Omental fat pad (tissue), 4 donors: ENCODE measurements around the gene TMTC4. TPM values are rescaled to one million over a fixed set of nuclear protein-coding genes. Genes with fewer than 3 reads are reported as not detected.
A peak's percentile ranks its signal among the peaks of the same experiment; 100 is the strongest.

Source experiments
- ATAC-seq: fragments of 150-250 bp; one replicate; pipeline ENCODE4 v1.9.1; 2016; ENCODE audit warnings: mild to moderate bottlenecking, moderate library complexity; ENCODE audit not compliant: low FRiP score
- DNase-seq: peaks from one replicate; pipeline ENCODE4 v3.0.0-alpha.2; 2019; ENCODE audit warnings: low spot score
- CTCF ChIP-seq, 3 donors: fragments of 450-650 bp; IDR thresholded peaks; one replicate each; pipeline ENCODE4 v1.5.1; 2016 to 2017; ENCODE audit warnings: antibody characterized with exemption in 3 of 3, mild to moderate bottlenecking in 3 of 3, moderate library complexity in 2 of 3
- total RNA-seq, 4 donors: library from RNA; depleted of rRNA; stranded (reverse); fragments of >200 nt; gene quantifications; one replicate each; pipeline ENCODE4 v1.1.0, GENCODE V29; 2016

The TMTC4 gene, protein sequence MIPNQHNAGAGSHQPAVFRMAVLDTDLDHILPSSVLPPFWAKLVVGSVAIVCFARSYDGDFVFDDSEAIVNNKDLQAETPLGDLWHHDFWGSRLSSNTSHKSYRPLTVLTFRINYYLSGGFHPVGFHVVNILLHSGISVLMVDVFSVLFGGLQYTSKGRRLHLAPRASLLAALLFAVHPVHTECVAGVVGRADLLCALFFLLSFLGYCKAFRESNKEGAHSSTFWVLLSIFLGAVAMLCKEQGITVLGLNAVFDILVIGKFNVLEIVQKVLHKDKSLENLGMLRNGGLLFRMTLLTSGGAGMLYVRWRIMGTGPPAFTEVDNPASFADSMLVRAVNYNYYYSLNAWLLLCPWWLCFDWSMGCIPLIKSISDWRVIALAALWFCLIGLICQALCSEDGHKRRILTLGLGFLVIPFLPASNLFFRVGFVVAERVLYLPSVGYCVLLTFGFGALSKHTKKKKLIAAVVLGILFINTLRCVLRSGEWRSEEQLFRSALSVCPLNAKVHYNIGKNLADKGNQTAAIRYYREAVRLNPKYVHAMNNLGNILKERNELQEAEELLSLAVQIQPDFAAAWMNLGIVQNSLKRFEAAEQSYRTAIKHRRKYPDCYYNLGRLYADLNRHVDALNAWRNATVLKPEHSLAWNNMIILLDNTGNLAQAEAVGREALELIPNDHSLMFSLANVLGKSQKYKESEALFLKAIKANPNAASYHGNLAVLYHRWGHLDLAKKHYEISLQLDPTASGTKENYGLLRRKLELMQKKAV
- 10 to 100 TPM in 3 of 4 donors, 1 to 10 TPM in 1; 9.2 to 16.9 (median 12.9) TPM for total RNA-seq

GRCh38 chr13:100674572-100674871 lies at the start of gene TMTC4:
Gene TMTC4, minus strand, starts transcription at chr13:100674795. Its CDS starts 4,433 bp downstream, at chr13:100670362.
- TF ChIP-seq CTCF (IDR thresholded peaks at IDR 0.05), result no peak
- DNase-seq, result no peak
- peak; percentile 27 for ATAC-seq

DNA sequence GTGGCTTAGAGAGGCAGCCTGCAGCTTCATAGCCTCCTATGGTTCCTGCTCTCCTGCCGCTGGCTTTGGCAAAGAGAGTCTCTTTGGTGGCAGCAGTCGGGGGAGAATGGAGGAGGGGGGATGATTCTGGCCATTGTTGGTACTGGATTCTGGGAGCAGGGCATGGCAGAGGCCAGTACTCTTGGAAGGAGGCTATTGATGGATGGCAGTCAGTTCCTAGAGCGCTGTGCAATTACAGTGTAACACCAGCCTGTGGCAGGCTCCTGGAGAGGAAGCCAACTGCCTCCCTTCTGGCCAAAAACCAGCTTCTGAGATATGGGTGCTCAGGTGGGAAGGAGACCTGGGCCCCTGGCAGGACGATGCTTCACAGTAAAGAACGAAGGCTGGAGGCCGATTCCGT lies 47.9 kb upstream of the TMTC4 start:
- ATAC-seq (no peak), DNase-seq (no peak)
- no peak for TF ChIP-seq CTCF (IDR thresholded peaks at IDR 0.05)

- no peak for TF ChIP-seq CTCF (IDR thresholded peaks at IDR 0.05)
- no peak for ATAC-seq
- DNase-seq, result peak; percentile 46
These were observed 47.4 kb upstream of the TMTC4 start for GRCh38 chr13:100721885-100722512.

DNA sequence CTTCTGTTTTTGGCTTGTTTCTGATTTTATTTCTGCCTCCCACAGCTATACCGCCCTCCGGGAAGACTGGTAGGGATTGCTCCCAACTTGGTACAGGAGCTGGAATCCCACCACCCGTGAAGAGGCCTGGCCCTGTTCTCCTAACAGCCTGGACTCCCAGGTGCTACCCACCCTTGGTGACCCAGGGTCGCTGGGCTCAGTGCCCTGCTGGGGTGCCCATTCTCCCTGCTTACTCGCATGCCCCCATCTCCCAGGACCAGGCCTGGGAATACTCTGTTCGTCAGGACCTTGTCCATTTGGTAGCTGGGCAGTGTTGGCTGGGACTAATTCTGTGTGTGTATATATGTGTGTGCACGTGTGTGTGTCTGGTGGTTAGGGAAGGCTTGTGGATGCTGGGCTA lies 41.0 kb upstream of the TMTC4 start:
- no peak for TF ChIP-seq CTCF (IDR thresholded peaks at IDR 0.05)
- DNase-seq (no peak), ATAC-seq (no peak)

GRCh38 chr13:100714478-100714877 lies 39.9 kb upstream of the TMTC4 start:
- ATAC-seq, result no peak

DNA sequence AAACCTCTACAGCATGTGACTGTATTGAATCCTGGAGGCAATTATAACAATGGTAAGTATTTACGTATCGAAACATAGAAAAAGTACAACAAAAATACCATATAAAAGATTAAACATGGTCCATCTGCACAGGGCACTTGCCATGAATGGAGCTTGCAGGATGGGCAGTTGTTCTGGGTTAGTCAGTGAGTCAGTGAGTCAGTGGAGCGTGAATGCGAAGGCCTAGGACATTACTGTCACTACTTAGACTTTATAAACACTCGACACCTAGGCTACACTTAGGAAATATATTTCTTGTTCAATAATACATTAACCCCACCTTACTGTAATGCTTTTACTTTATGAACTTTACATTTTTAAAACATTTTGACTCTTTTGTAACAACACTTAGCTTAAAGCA lies 35.6 kb upstream of the TMTC4 start:
- DNase-seq (no peak), ATAC-seq (no peak)
- no peak for TF ChIP-seq CTCF (IDR thresholded peaks at IDR 0.05)

More at GRCh38 chr13:100714478-100714877, 39.9 kb upstream of the TMTC4 start:
- DNase-seq, result no peak
- no peak for TF ChIP-seq CTCF (IDR thresholded peaks at IDR 0.05)
